Smooth muscle cell (in vitro differentiated cells): ENCODE data around the gene KCNIP4. TPM values are rescaled to one million over a fixed set of nuclear protein-coding genes. Genes with fewer than 3 reads are reported as not detected.

Experiments used
- DNase-seq: peaks from one replicate; lab custom pipeline; 2025; ENCODE audit not compliant: unreplicated experiment; lab: John Stamatoyannopoulos, UW
- H2AFZ ChIP-seq: fragments of 200-600 bp; sonication (generic); 2 replicates; pipeline ENCODE4 v1.6.0; 2016; ENCODE audit warnings: antibody characterized with exemption, low read depth, mild to moderate bottlenecking
- H3F3A ChIP-seq: fragments of 200-600 bp; sonication (generic); 2 replicates; pipeline ENCODE4 v1.6.0; 2017; ENCODE audit warnings: antibody characterized with exemption, low read depth
- H3K27ac ChIP-seq: fragments of 200-600 bp; sonication (generic); 2 replicates; pipeline ENCODE4 v1.5.1; 2016; ENCODE audit warnings: low read depth, mild to moderate bottlenecking
- H3K27me3 ChIP-seq: fragments of 200-600 bp; sonication (generic); 2 replicates; pipeline ENCODE4 v1.6.1; 2016; ENCODE audit warnings: low read depth, mild to moderate bottlenecking
- H3K36me3 ChIP-seq: fragments of 200-600 bp; sonication (generic); 2 replicates; pipeline ENCODE4 v1.5.1; 2016; ENCODE audit warnings: low read depth
- H3K4me1 ChIP-seq: fragments of 200-600 bp; sonication (generic); 2 replicates; pipeline ENCODE4 v1.5.1; 2016; ENCODE audit warnings: low read depth
- H3K4me2 ChIP-seq: fragments of 200-600 bp; sonication (generic); 2 replicates; pipeline ENCODE4 v1.6.0; 2016; ENCODE audit warnings: mild to moderate bottlenecking
- H3K4me3 ChIP-seq: fragments of 200-600 bp; sonication (generic); 2 replicates; pipeline ENCODE4 v1.5.1; 2016; ENCODE audit warnings: mild to moderate bottlenecking
- H3K79me2 ChIP-seq: fragments of 200-600 bp; sonication (generic); 2 replicates; pipeline ENCODE4 v1.6.0; 2016; ENCODE audit warnings: low read depth, mild to moderate bottlenecking
- H3K9ac ChIP-seq: fragments of 200-600 bp; sonication (generic); 2 replicates; pipeline ENCODE4 v1.6.0; 2016; ENCODE audit warnings: low read depth
- H3K9me3 ChIP-seq: fragments of 200-600 bp; sonication (generic); replicated peaks from 2 replicates; pipeline ENCODE4 v1.5.1; 2016; ENCODE audit warnings: low read depth
- H4K20me1 ChIP-seq: fragments of 200-600 bp; sonication (generic); 2 replicates; pipeline ENCODE4 v1.6.0; 2016; ENCODE audit warnings: low read depth
- CTCF ChIP-seq: fragments of 200-600 bp; sonication (generic); IDR thresholded peaks from 2 replicates; pipeline ENCODE4 v1.5.1; 2017; ENCODE audit warnings: borderline replicate concordance, mild to moderate bottlenecking, antibody characterized with exemption; ENCODE audit not compliant: insufficient read depth, poor library complexity, severe bottlenecking
- WGBS: methylation state at CpG from one replicate; pipeline ENCODE4 v1.1.7; 2016; ENCODE audit warnings: low lambda C conversion rate; 5-methylcytosine and 5-hydroxymethylcytosine counted together
- polyA plus RNA-seq: library from polyadenylated mRNA; unstranded; fragments of >200 nt; fragmentation: Nextera tagmentation; extraction: Ambion mirVana; gene quantifications from 2 replicates; pipeline ENCODE4 v1.2.1, GENCODE V29; 2016
- total RNA-seq: library from RNA; depleted of rRNA; stranded (reverse); fragments of >200 nt; gene quantifications from 2 replicates; pipeline ENCODE4 v1.2.3, GENCODE V29; 2014

Gene KCNIP4
- total and polyA plus RNA-seq, 2 experiments from 2014 or later = 0.07 TPM; not detected in 1

GRCh38 chr4:20735931-20736330, 1212.6 kb downstream of the KCNIP4 start:
- Histone ChIP-seq H3K4me1 (no peaks in the 10 kb centered on the region), H2AFZ (no peak overlapping the region), H3K9me3 (peaks cover 20% of the 10 kb centered on the region), H3K4me3 (no peak overlapping the region), H4K20me1 (no peaks in the 10 kb centered on the region), H3K4me2 (no peak overlapping the region), H3K27ac (no peak overlapping the region), H3F3A (no peaks in the 10 kb centered on the region), H3K9ac (no peak overlapping the region), H3K36me3 (peaks cover 20% of the 10 kb centered on the region), H3K27me3 (no peaks in the 10 kb centered on the region), H3K79me2 (no peaks in the 10 kb centered on the region)
- WGBS = 97% methylated on average over 1 of the region's 1 CpG
- DNase-seq = no peak
- no peak for TF ChIP-seq CTCF

- H3K9me3 ChIP-seq = no peaks in the 10 kb centered on the region
- no peaks in the 10 kb centered on the region for H3K27me3 ChIP-seq
- H4K20me1 ChIP-seq = no peaks in the 10 kb centered on the region
- DNase-seq = no peak
- no peak overlapping the region for H3K4me2 ChIP-seq
- no peak overlapping the region for H3K9ac ChIP-seq
- no peaks in the 10 kb centered on the region for H3F3A ChIP-seq
- H3K4me3 ChIP-seq = no peak overlapping the region
- peaks cover 26% of the 10 kb centered on the region for H3K36me3 ChIP-seq
- no peaks in the 10 kb centered on the region for H3K79me2 ChIP-seq
- H3K27ac ChIP-seq = no peak overlapping the region
- WGBS = 97% methylated on average over 6 of the region's 6 CpGs
- no peak overlapping the region for H2AFZ ChIP-seq
- no peak for TF ChIP-seq CTCF
- no peaks in the 10 kb centered on the region for H3K4me1 ChIP-seq
These were observed 1223.7 kb downstream of the KCNIP4 start for GRCh38 chr4:20724915-20725314.

- Histone ChIP-seq H3K27ac (no peak overlapping the region), H3K79me2 (no peaks in the 10 kb centered on the region), H4K20me1 (no peaks in the 10 kb centered on the region), H3K9me3 (no peaks in the 10 kb centered on the region), H3K27me3 (no peaks in the 10 kb centered on the region), H3K4me3 (no peak overlapping the region), H3K36me3 (peaks cover 31% of the 10 kb centered on the region), H3K4me1 (no peaks in the 10 kb centered on the region), H3F3A (no peaks in the 10 kb centered on the region), H3K9ac (no peak overlapping the region), H2AFZ (no peak overlapping the region), H3K4me2 (no peak overlapping the region)
- 78% methylated on average over 3 of the region's 3 CpGs for WGBS
- no peak for DNase-seq
- TF ChIP-seq CTCF = no peak
These were observed 1225.1 kb downstream of the KCNIP4 start for GRCh38 chr4:20723463-20723862.

GRCh38 chr4:20723019-20723418, 1225.6 kb downstream of the KCNIP4 start:
- no peak overlapping the region for H3K4me2 ChIP-seq
- DNase-seq = no peak
- H2AFZ ChIP-seq = no peak overlapping the region
- H3K9me3 ChIP-seq = no peaks in the 10 kb centered on the region
- H3K27ac ChIP-seq = no peak overlapping the region
- H3K9ac ChIP-seq = no peak overlapping the region
- H3K4me1 ChIP-seq = no peaks in the 10 kb centered on the region
- no peak for TF ChIP-seq CTCF
- WGBS = 89% methylated on average over 3 of the region's 3 CpGs
- no peaks in the 10 kb centered on the region for H3K79me2 ChIP-seq
- H3K36me3 ChIP-seq = peaks cover 29% of the 10 kb centered on the region
- H4K20me1 ChIP-seq = no peaks in the 10 kb centered on the region
- H3K4me3 ChIP-seq = no peak overlapping the region
- H3F3A ChIP-seq = no peaks in the 10 kb centered on the region
- no peaks in the 10 kb centered on the region for H3K27me3 ChIP-seq
